ENCODE results near the gene SNTG2. TPM values are rescaled to one million over a fixed set of nuclear protein-coding genes. Genes with fewer than 3 reads are reported as not detected.

SNTG2 gene
- total RNA-seq, 1 experiment from 2014 or later, result 20.5 TPM

DNA sequence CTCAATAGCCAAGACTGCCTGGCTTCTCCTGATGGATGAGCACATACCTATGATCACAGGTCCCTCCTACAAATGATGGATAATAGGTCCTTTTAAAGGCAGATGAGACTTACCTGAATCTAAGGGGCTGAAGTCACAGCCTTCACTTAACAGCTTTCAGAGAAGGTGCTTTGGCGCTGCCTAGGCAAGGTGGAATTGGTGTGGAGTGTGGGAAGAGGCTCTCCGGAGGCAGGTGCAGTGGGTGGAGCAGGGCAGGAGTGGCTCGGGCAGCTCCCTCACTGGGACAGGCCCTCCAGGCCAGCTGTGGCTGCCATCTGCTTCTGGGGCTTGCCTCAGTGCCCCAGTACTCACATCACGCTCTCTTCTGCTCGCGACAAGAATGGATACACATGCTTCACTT, 363.6 kb downstream of the SNTG2 start (continued):
- TF ChIP-seq, protein P1, sequence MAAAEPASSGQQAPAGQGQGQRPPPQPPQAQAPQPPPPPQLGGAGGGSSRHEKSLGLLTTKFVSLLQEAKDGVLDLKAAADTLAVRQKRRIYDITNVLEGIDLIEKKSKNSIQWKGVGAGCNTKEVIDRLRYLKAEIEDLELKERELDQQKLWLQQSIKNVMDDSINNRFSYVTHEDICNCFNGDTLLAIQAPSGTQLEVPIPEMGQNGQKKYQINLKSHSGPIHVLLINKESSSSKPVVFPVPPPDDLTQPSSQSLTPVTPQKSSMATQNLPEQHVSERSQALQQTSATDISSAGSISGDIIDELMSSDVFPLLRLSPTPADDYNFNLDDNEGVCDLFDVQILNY (CRISPR knock-in tag; IDR thresholded peaks at IDR 0.05), result no peak

DNA sequence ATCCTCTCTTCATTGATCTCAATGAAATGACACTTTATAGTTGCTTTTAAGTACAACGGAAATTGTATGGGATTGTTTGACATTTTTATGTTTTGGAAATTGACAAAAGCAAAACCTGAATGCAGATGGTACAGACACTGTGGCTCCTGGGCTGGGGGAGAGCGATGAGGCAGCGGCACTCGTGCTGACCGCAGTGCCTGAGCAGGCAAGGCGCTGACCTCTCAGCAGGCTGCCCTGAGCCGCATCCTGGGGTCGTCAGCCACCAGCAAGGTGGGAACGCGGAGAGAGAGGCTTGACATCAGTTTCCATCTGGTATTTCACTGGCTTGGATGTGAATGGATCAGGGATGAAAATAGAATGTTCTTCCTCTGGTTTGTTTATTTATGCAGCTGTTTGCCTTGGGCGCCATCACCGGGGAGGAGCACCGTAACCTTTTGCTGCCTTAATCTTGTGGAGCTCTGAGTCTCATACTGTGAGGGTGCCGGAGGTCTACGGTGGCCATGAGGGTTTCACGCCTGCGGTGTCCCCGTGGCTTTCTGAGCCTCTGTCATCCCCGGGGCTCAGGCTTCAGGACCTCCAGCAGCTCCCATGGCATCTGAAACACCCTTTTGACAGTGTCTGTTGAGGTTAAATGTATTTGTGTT, 367.8 kb downstream of the SNTG2 start:
- no peak overlapping the region for H3K4me3 Mint-ChIP-seq
- DNase-seq (ENCODE audit: low spot score) (no peak), ATAC-seq (no peak)

DNA sequence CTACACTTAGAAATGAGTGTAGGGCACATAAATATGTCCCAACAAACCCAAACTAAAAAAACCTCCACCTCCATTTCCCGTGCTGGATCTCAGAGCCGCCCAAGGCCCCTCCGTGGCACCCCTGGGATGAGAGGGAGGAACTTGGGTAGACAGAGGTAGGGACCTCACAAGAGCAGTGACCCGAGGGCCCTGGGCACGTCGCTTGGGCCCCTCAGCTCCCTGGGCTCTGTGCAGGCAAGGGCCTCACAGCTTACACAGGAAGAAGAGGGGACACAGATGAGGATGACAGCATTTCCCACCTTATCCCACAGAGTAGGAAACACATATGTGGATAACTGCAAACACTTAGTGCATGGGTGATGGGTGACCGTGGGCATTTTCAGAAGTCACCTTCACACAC, 368.7 kb downstream of the SNTG2 start:
- H3K36me3 Mint-ChIP-seq, result no peaks in the 10 kb centered on the region
- H3K27me3 Mint-ChIP-seq (ENCODE audit: low read depth), result no peaks in the 10 kb centered on the region
- 0 out of 2 replicates have a peak, but pooled peaks cover 3% of the 10 kb centered on the region for H3K4me1 Mint-ChIP-seq
- ChIA-PET CTCF (no interaction called here), POLR2A (no interaction called here)
- ATAC-seq (no peak), DNase-seq (ENCODE audit: low spot score) (no peak)
- no peak overlapping the region for H3K27ac Mint-ChIP-seq
- H3K9me3 Mint-ChIP-seq, result peaks cover 4% of the 10 kb centered on the region; the same call in 1 of the 2 replicates
- H3K4me3 Mint-ChIP-seq, result no peak overlapping the region
- TF ChIP-seq ZNF219 (CRISPR knock-in tag; IDR thresholded peaks at IDR 0.05; ENCODE audit: borderline replicate concordance) (no peak), TCF7 (CRISPR knock-in tag; IDR thresholded peaks at IDR 0.05; ENCODE audit: low read depth) (no peak), OVOL2 (CRISPR knock-in tag; IDR thresholded peaks at IDR 0.05; ENCODE audit: borderline replicate concordance) (no peak), HMGA2 (CRISPR knock-in tag; IDR thresholded peaks at IDR 0.05) (no peak), NR1H2 (CRISPR knock-in tag; IDR thresholded peaks at IDR 0.05) (no peak), ZNF263 (CRISPR knock-in tag; IDR thresholded peaks at IDR 0.05; ENCODE audit: low read depth) (no peak)
- TF ChIP-seq, protein P2, sequence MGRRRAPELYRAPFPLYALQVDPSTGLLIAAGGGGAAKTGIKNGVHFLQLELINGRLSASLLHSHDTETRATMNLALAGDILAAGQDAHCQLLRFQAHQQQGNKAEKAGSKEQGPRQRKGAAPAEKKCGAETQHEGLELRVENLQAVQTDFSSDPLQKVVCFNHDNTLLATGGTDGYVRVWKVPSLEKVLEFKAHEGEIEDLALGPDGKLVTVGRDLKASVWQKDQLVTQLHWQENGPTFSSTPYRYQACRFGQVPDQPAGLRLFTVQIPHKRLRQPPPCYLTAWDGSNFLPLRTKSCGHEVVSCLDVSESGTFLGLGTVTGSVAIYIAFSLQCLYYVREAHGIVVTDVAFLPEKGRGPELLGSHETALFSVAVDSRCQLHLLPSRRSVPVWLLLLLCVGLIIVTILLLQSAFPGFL (CRISPR knock-in tag; IDR thresholded peaks at IDR 0.05; ENCODE audit: borderline replicate concordance), result no peak
- TF ChIP-seq, protein P3, sequence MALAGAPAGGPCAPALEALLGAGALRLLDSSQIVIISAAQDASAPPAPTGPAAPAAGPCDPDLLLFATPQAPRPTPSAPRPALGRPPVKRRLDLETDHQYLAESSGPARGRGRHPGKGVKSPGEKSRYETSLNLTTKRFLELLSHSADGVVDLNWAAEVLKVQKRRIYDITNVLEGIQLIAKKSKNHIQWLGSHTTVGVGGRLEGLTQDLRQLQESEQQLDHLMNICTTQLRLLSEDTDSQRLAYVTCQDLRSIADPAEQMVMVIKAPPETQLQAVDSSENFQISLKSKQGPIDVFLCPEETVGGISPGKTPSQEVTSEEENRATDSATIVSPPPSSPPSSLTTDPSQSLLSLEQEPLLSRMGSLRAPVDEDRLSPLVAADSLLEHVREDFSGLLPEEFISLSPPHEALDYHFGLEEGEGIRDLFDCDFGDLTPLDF (CRISPR knock-in tag; IDR thresholded peaks at IDR 0.05), result no peak

More for the DNA sequence above, 367.8 kb downstream of the SNTG2 start:
- CTCF ChIA-PET, result no interaction called here
- Mint-ChIP-seq H3K4me1 (0 out of 2 replicates have a peak, but pooled peaks cover 3% of the 10 kb centered on the region), H3K27me3 (ENCODE audit: low read depth) (no peaks in the 10 kb centered on the region), H3K27ac (no peak overlapping the region), H3K36me3 (no peaks in the 10 kb centered on the region), H3K9me3 (peaks cover 4% of the 10 kb centered on the region; the same call in 1 of the 2 replicates)
- POLR2A ChIA-PET, result no interaction called here
- no peak for TF ChIP-seq IRF2 (CRISPR knock-in tag; IDR thresholded peaks at IDR 0.05; ENCODE audit: borderline replicate concordance, low read depth)
- no peak for TF ChIP-seq FOXK1 (CRISPR knock-in tag; IDR thresholded peaks at IDR 0.05)
- TF ChIP-seq, protein P4, sequence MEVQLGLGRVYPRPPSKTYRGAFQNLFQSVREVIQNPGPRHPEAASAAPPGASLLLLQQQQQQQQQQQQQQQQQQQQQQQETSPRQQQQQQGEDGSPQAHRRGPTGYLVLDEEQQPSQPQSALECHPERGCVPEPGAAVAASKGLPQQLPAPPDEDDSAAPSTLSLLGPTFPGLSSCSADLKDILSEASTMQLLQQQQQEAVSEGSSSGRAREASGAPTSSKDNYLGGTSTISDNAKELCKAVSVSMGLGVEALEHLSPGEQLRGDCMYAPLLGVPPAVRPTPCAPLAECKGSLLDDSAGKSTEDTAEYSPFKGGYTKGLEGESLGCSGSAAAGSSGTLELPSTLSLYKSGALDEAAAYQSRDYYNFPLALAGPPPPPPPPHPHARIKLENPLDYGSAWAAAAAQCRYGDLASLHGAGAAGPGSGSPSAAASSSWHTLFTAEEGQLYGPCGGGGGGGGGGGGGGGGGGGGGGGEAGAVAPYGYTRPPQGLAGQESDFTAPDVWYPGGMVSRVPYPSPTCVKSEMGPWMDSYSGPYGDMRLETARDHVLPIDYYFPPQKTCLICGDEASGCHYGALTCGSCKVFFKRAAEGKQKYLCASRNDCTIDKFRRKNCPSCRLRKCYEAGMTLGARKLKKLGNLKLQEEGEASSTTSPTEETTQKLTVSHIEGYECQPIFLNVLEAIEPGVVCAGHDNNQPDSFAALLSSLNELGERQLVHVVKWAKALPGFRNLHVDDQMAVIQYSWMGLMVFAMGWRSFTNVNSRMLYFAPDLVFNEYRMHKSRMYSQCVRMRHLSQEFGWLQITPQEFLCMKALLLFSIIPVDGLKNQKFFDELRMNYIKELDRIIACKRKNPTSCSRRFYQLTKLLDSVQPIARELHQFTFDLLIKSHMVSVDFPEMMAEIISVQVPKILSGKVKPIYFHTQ (CRISPR knock-in tag; IDR thresholded peaks at IDR 0.05), result no peak
- TF ChIP-seq NR2C2 (CRISPR knock-in tag; IDR thresholded peaks at IDR 0.05), result no peak
- TF ChIP-seq CBFB (CRISPR knock-in tag; IDR thresholded peaks at IDR 0.05; ENCODE audit: low read depth), result no peak
- TF ChIP-seq, protein P5, sequence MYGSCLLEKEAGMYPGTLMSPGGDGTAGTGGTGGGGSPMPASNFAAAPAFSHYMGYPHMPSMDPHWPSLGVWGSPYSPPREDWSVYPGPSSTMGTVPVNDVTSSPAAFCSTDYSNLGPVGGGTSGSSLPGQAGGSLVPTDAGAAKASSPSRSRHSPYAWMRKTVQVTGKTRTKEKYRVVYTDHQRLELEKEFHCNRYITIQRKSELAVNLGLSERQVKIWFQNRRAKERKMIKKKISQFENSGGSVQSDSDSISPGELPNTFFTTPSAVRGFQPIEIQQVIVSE (CRISPR knock-in tag; IDR thresholded peaks at IDR 0.05; ENCODE audit: borderline replicate concordance), result no peak
- no peak for TF ChIP-seq GTF2I (CRISPR knock-in tag; conservative IDR thresholded peaks at IDR 0.05)
- no peak for TF ChIP-seq ESRRA (CRISPR knock-in tag; IDR thresholded peaks at IDR 0.05; ENCODE audit: borderline replicate concordance)
- TF ChIP-seq TEAD4 (CRISPR knock-in tag; IDR thresholded peaks at IDR 0.05), result no peak
- no peak for TF ChIP-seq JAZF1 (CRISPR knock-in tag; IDR thresholded peaks at IDR 0.05)
- TF ChIP-seq, protein P6, sequence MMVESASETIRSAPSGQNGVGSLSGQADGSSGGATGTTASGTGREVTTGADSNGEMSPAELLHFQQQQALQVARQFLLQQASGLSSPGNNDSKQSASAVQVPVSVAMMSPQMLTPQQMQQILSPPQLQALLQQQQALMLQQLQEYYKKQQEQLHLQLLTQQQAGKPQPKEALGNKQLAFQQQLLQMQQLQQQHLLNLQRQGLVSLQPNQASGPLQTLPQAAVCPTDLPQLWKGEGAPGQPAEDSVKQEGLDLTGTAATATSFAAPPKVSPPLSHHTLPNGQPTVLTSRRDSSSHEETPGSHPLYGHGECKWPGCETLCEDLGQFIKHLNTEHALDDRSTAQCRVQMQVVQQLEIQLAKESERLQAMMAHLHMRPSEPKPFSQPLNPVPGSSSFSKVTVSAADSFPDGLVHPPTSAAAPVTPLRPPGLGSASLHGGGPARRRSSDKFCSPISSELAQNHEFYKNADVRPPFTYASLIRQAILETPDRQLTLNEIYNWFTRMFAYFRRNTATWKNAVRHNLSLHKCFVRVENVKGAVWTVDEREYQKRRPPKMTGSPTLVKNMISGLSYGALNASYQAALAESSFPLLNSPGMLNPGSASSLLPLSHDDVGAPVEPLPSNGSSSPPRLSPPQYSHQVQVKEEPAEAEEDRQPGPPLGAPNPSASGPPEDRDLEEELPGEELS (CRISPR knock-in tag; IDR thresholded peaks at IDR 0.05), result no peak
- TF ChIP-seq, protein P7, sequence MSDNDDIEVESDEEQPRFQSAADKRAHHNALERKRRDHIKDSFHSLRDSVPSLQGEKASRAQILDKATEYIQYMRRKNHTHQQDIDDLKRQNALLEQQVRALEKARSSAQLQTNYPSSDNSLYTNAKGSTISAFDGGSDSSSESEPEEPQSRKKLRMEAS (CRISPR knock-in tag; IDR thresholded peaks at IDR 0.05), result no peak
- no peak for TF ChIP-seq TCF7 (CRISPR knock-in tag; IDR thresholded peaks at IDR 0.05; ENCODE audit: low read depth)
- TF ChIP-seq KAT7 (CRISPR knock-in tag; IDR thresholded peaks at IDR 0.05; ENCODE audit: borderline replicate concordance), result no peak
- no peak for TF ChIP-seq ZNF138 (CRISPR knock-in tag; conservative IDR thresholded peaks at IDR 0.05)
- TF ChIP-seq SP1 (CRISPR knock-in tag; conservative IDR thresholded peaks at IDR 0.05), result no peak
